Measurements from ENCODE around the gene DLG5. TPM values are rescaled to one million over a fixed set of nuclear protein-coding genes. Genes with fewer than 3 reads are reported as not detected.
A peak's percentile ranks its signal among the peaks of the same experiment; 100 is the strongest.

Gene DLG5
- polyA plus RNA-seq, 2 of the 4 experiments (the other 2 are of a cell fraction) = 17.0 to 30.9 TPM

- H3K4me2 ChIP-seq = no peak overlapping the region
- no peak for DNase-seq (ENCODE audit: low read depth in 1 of 2, low spot score in 1 of 2)
- 81% methylated on average over 8 of the region's 8 CpGs for WGBS (ENCODE audit: missing lambda C conversion rate)
Observed at GRCh38 chr10:77922566-77923179, 3.9 kb downstream of the DLG5 start.

GRCh38 chr10:77922055-77922454, 4.5 kb downstream of the DLG5 start:
- CTCF ChIA-PET = interaction anchor here (0.8 to 3.9 kb wide), 2 partner anchors 9 to 15 kb away, joined by 3 to 16 read pairs; no protein-coding TSS in a partner anchor

More at GRCh38 chr10:77922566-77923179, 3.9 kb downstream of the DLG5 start:
- CTCF ChIA-PET = interaction anchor here (0.8 to 3.9 kb wide), 3 partner anchors 10 to 19 kb away, joined by 3 to 16 read pairs (median 3); no protein-coding TSS in a partner anchor
- Histone ChIP-seq H3K4me3 (no peak overlapping the region), H3K4me1 (peaks cover 62% of the 10 kb centered on the region), H3K9me3 (no peaks in the 10 kb centered on the region), H3K27ac (peak overlapping the region in 1 of 2 experiments; percentile 7; a peak in 1 of 6 replicates)
- no peak for TF ChIP-seq CTCF (IDR thresholded peaks at IDR 0.05)
- TF ChIP-seq TFCP2L1 (CRISPR knock-in tag; IDR thresholded peaks at IDR 0.05) = no peak
- TF ChIP-seq HOXB13 (CRISPR knock-in tag; IDR thresholded peaks at IDR 0.05; ENCODE audit: low read depth) = no peak
- no peak for TF ChIP-seq NR3C1 (IDR thresholded peaks at IDR 0.05)
- no peak for TF ChIP-seq HOXB5 (CRISPR knock-in tag; IDR thresholded peaks at IDR 0.05)
- TF ChIP-seq BHLHE40 (IDR thresholded peaks at IDR 0.05; ENCODE audit: low read depth, low read length) = no peak
- no peak for TF ChIP-seq HEYL (CRISPR knock-in tag; IDR thresholded peaks at IDR 0.05)
- no peak for TF ChIP-seq CHD4 (IDR thresholded peaks at IDR 0.05; ENCODE audit: borderline replicate concordance)
- TF ChIP-seq SREBF2 (IDR thresholded peaks at IDR 0.05) = no peak
- TF ChIP-seq EHF (CRISPR knock-in tag; IDR thresholded peaks at IDR 0.05) = no peak
- TF ChIP-seq KDM5A (IDR thresholded peaks at IDR 0.05) = no peak
- no peak for TF ChIP-seq PBX3 (IDR thresholded peaks at IDR 0.05)
- POLR2A ChIA-PET = interaction anchor here (0.7 kb wide), 1 partner anchor 97 kb away, joined by 3 read pairs; no protein-coding TSS in a partner anchor
- FAIRE-seq (no peak), ATAC-seq (no peak)

More at GRCh38 chr10:77922055-77922454, 4.5 kb downstream of the DLG5 start:
- no peak for ATAC-seq
- Histone ChIP-seq H3K4me2 (no peak overlapping the region), H3K9me3 (no peaks in the 10 kb centered on the region), H3K4me1 (peaks cover 57% of the 10 kb centered on the region), H3K4me3 (no peak overlapping the region), H3K27ac (no peak overlapping the region)
- POLR2A ChIA-PET = interaction anchor here (0.7 kb wide), 1 partner anchor 97 kb away, joined by 3 read pairs; no protein-coding TSS in a partner anchor
- TF ChIP-seq CBX8 (IDR thresholded peaks at IDR 0.05) = no peak
- TF ChIP-seq PBX3 (IDR thresholded peaks at IDR 0.05) = no peak
- no peak for TF ChIP-seq ATOH8 (CRISPR knock-in tag; IDR thresholded peaks at IDR 0.05; ENCODE audit: low read depth)
- TF ChIP-seq RARB (CRISPR knock-in tag; IDR thresholded peaks at IDR 0.05) = no peak
- TF ChIP-seq CHD4 (IDR thresholded peaks at IDR 0.05; ENCODE audit: borderline replicate concordance) = no peak
- no peak for TF ChIP-seq KDM1A (IDR thresholded peaks at IDR 0.05; ENCODE audit: low read depth)
- TF ChIP-seq TP53 (CRISPR knock-in tag; IDR thresholded peaks at IDR 0.05) = no peak
- no peak for TF ChIP-seq JUN (IDR thresholded peaks at IDR 0.05)
- TF ChIP-seq POLR2A (IDR thresholded peaks at IDR 0.05; ENCODE audit: low read length) = no peak
- no peak for TF ChIP-seq HOXB13 (CRISPR knock-in tag; IDR thresholded peaks at IDR 0.05; ENCODE audit: low read depth)
- no peak for TF ChIP-seq ZNF302 (CRISPR knock-in tag; IDR thresholded peaks at IDR 0.05)
- no peak for TF ChIP-seq HMGXB4 (CRISPR knock-in tag; IDR thresholded peaks at IDR 0.05; ENCODE audit: borderline replicate concordance)
- no peak for TF ChIP-seq FOSB (CRISPR knock-in tag; IDR thresholded peaks at IDR 0.05)
- no peak for TF ChIP-seq POLR2AphosphoS2 (conservative IDR thresholded peaks at IDR 0.05; ENCODE audit: low read length)
- no peak for TF ChIP-seq MAZ (IDR thresholded peaks at IDR 0.05; ENCODE audit: borderline replicate concordance, low read depth, low read length)
- whole genome bisulfite sequencing (ENCODE audit: missing lambda C conversion rate) = 97% methylated on average over 5 of the region's 5 CpGs
- FAIRE-seq = no peak
- DNase-seq (ENCODE audit: low read depth in 1 of 2, low spot score in 1 of 2) = no peak

All from A549 (cell line).